SU-DHL-6 (cell line): Measurements from ENCODE around the gene ANKS1B.

Experiments
- H2AFZ ChIP-seq: fragments of 200-600 bp; sonication (generic); 2 replicates; pipeline ENCODE4 v1.6.1; 2014; ENCODE audit warnings: low read depth, mild to moderate bottlenecking, moderate library complexity, mixed read lengths, antibody characterized with exemption, low read length; ENCODE audit not compliant: severe bottlenecking
- H3F3A ChIP-seq: fragments of 200-600 bp; shearing (Covaris generic); 2 replicates; pipeline ENCODE4 v1.6.0; 2016; ENCODE audit warnings: antibody characterized with exemption, mild to moderate bottlenecking; ENCODE audit not compliant: insufficient read depth
- H3K27ac ChIP-seq: fragments of 200-600 bp; sonication (generic); 2 replicates; pipeline ENCODE4 v1.5.1; 2016; ENCODE audit warnings: low read depth, mild to moderate bottlenecking, low read length, moderate library complexity, mixed read lengths
- H3K27me3 ChIP-seq: fragments of 200-600 bp; sonication (generic), shearing (Covaris generic); 2 replicates; pipeline ENCODE4 v1.6.0; 2014; ENCODE audit warnings: mild to moderate bottlenecking, low read length
- H3K36me3 ChIP-seq: fragments of 200-600 bp; sonication (generic); 2 replicates; pipeline ENCODE4 v1.6.1; 2014; ENCODE audit warnings: mild to moderate bottlenecking, low read length, mixed read lengths
- H3K4me2 ChIP-seq: fragments of 300-600, 200-600 bp; shearing (Covaris generic), sonication (generic); 2 replicates; pipeline ENCODE4 v1.6.0; 2014; ENCODE audit warnings: low read length, low read depth, mild to moderate bottlenecking; ENCODE audit not compliant: poor library complexity, severe bottlenecking
- H3K4me3 ChIP-seq: fragments of 200-600 bp; sonication (generic); 2 replicates; pipeline ENCODE4 v1.5.1; 2014; ENCODE audit warnings: antibody characterized with exemption, low read length, mild to moderate bottlenecking, mixed read lengths; ENCODE audit not compliant: insufficient read depth, poor library complexity, severe bottlenecking
- H3K79me2 ChIP-seq: fragments of 200-600 bp; sonication (generic); 2 replicates; pipeline ENCODE4 v1.6.1; 2014; ENCODE audit warnings: mild to moderate bottlenecking, low read length, moderate library complexity; ENCODE audit not compliant: insufficient read depth
- H3K9ac ChIP-seq: fragments of 200-600 bp; sonication (generic); 2 replicates; pipeline ENCODE4 v1.7.0; 2014; ENCODE audit warnings: mild to moderate bottlenecking, low read length
- H3K9me2 ChIP-seq: fragments of 200-600 bp; sonication (generic); replicated peaks from 2 replicates; pipeline ENCODE4 v1.6.1; 2014; ENCODE audit warnings: low read length; ENCODE audit not compliant: insufficient read depth
- H3K9me3 ChIP-seq: fragments of 200-600 bp; sonication (generic); 2 replicates; pipeline ENCODE4 v1.6.1; 2014; ENCODE audit warnings: low read length, mixed read lengths; ENCODE audit not compliant: insufficient read depth
- H4K20me1 ChIP-seq: fragments of 200-600 bp; sonication (generic); 2 replicates; pipeline ENCODE4 v1.6.1; 2014; ENCODE audit warnings: low read depth, mild to moderate bottlenecking, antibody characterized with exemption, low read length, moderate library complexity, mixed read lengths
- CTCF ChIP-seq: fragments of 200-600 bp; sonication (generic); IDR thresholded peaks from one replicate; pipeline ENCODE4 v1.5.1; 2017; ENCODE audit warnings: antibody characterized with exemption, mild to moderate bottlenecking, low read length, moderate library complexity; ENCODE audit not compliant: insufficient read depth, poor library complexity, severe bottlenecking
- EZH2phosphoT487 ChIP-seq: fragments of 200-600 bp; sonication (generic), shearing (Covaris generic); conservative IDR thresholded peaks from 2 replicates; pipeline ENCODE4 v1.6.1; 2018; ENCODE audit warnings: mild to moderate bottlenecking, antibody characterized with exemption, low read length, moderate library complexity, mixed read lengths

The ANKS1B gene

GRCh38 chr12:99066726-99067125 lies 918.0 kb downstream of the ANKS1B start:
- H3K27ac ChIP-seq: no peak overlapping the region
- no peak overlapping the region for H2AFZ ChIP-seq
- TF ChIP-seq CTCF (no peak), EZH2phosphoT487 (no peak)
- no peak overlapping the region for H3K4me2 ChIP-seq
- no peaks in the 10 kb centered on the region for H3K79me2 ChIP-seq
- no peaks in the 10 kb centered on the region for H3K9me3 ChIP-seq
- no peaks in the 10 kb centered on the region for H3F3A ChIP-seq
- H3K4me3 ChIP-seq: no peak overlapping the region
- H3K27me3 ChIP-seq: no peaks in the 10 kb centered on the region
- no peaks in the 10 kb centered on the region for H4K20me1 ChIP-seq
- no peaks in the 10 kb centered on the region for H3K36me3 ChIP-seq
- no peak overlapping the region for H3K9ac ChIP-seq
- no peaks in the 10 kb centered on the region for H3K9me2 ChIP-seq

- no peak overlapping the region for H3K4me2 ChIP-seq
- H3F3A ChIP-seq: no peaks in the 10 kb centered on the region
- no peak overlapping the region for H3K4me3 ChIP-seq
- H2AFZ ChIP-seq: no peak overlapping the region
- no peak overlapping the region for H3K27ac ChIP-seq
- H3K9me2 ChIP-seq: no peaks in the 10 kb centered on the region
- H3K27me3 ChIP-seq: no peaks in the 10 kb centered on the region
- H3K79me2 ChIP-seq: no peaks in the 10 kb centered on the region
- no peak for TF ChIP-seq CTCF
- TF ChIP-seq EZH2phosphoT487: no peak
- H4K20me1 ChIP-seq: no peaks in the 10 kb centered on the region
- no peaks in the 10 kb centered on the region for H3K36me3 ChIP-seq
- H3K9ac ChIP-seq: no peak overlapping the region
- H3K9me3 ChIP-seq: no peaks in the 10 kb centered on the region
These were observed 921.6 kb downstream of the ANKS1B start for GRCh38 chr12:99063182-99063581.

GRCh38 chr12:99059824-99060511 lies 924.8 kb downstream of the ANKS1B start:
- Histone ChIP-seq H3K9me2 (no peaks in the 10 kb centered on the region), H3K27ac (no peak overlapping the region), H3K4me3 (no peak overlapping the region), H3K27me3 (no peaks in the 10 kb centered on the region), H3K9me3 (no peaks in the 10 kb centered on the region), H3K9ac (no peak overlapping the region), H3K79me2 (no peaks in the 10 kb centered on the region), H3K4me2 (no peak overlapping the region), H3F3A (no peaks in the 10 kb centered on the region), H2AFZ (no peak overlapping the region), H3K36me3 (no peaks in the 10 kb centered on the region), H4K20me1 (no peaks in the 10 kb centered on the region)
- TF ChIP-seq EZH2phosphoT487 (no peak), CTCF (no peak)
